Ectodermal cell (in vitro differentiated cells): ENCODE results near the gene UTS2B.

Source experiments
- H3K27ac ChIP-seq: 2 replicates; pipeline ENCODE4 v1.7.0; 2013; ENCODE audit warnings: mild to moderate bottlenecking, low read depth, low read length; ENCODE audit not compliant: insufficient read depth, poor library complexity, severe bottlenecking
- H3K27me3 ChIP-seq: 2 replicates; pipeline ENCODE4 v1.7.0; 2013; ENCODE audit warnings: mild to moderate bottlenecking, low read length; ENCODE audit not compliant: insufficient read depth, control insufficient read depth, poor library complexity, severe bottlenecking
- H3K36me3 ChIP-seq: one replicate; pipeline ENCODE4 v1.7.0; 2013; ENCODE audit warnings: low read length; ENCODE audit not compliant: control insufficient read depth, insufficient read depth
- H3K4me1 ChIP-seq: one replicate; pipeline ENCODE4 v1.7.0; 2013; ENCODE audit warnings: low read length; ENCODE audit not compliant: control insufficient read depth, insufficient read depth
- H3K4me3 ChIP-seq: 2 replicates; pipeline ENCODE4 v1.7.0; 2013; ENCODE audit warnings: low read depth, low read length, control low read depth; ENCODE audit not compliant: insufficient read depth
- H3K9me3 ChIP-seq: 2 replicates; pipeline ENCODE4 v1.7.0; 2013; ENCODE audit warnings: mild to moderate bottlenecking, low read length, moderate library complexity; ENCODE audit not compliant: control insufficient read depth
- WGBS, 2 experiments: methylation state at CpG; one replicate each; pipeline ENCODE4 v1.1.7; 2013; ENCODE audit warnings: missing lambda C conversion rate in 2 of 2; 5-methylcytosine and 5-hydroxymethylcytosine counted together

Gene UTS2B

GRCh38 chr3:191353022-191353777 lies 22.9 kb upstream of the UTS2B start:
- Histone ChIP-seq H3K4me1 (peaks cover 14% of the 10 kb centered on the region), H3K36me3 (no peaks in the 10 kb centered on the region), H3K27ac (no peak overlapping the region), H3K27me3 (no peaks in the 10 kb centered on the region), H3K4me3 (no peak overlapping the region), H3K9me3 (no peaks in the 10 kb centered on the region)
- 80 to 85% methylated on average over 7 of the region's 7 CpGs for WGBS, 2 experiments

DNA sequence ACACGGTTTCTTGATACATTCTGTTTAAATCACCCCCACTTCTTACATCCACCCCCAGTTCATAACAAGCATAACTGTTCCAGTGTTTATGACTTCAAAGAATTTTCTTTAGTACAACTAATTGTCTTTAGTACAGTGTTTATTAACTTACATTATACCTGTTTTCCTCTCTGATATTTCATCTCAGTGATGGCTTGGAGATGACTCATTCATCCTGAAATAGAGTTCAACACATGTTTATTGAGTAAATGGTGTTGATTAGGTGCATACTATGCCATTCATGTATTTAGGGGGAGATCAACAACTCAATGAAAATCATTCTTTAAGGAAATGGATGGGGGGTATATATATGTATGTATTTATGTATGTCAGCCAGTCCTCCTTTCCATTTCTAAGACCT lies 21.7 kb upstream of the UTS2B start:
- Histone ChIP-seq H3K27me3 (no peaks in the 10 kb centered on the region), H3K9me3 (no peaks in the 10 kb centered on the region), H3K27ac (no peak overlapping the region), H3K4me3 (no peak overlapping the region), H3K4me1 (peaks cover 14% of the 10 kb centered on the region), H3K36me3 (no peaks in the 10 kb centered on the region)
- WGBS, 2 experiments = 95 to 100% methylated on average over 1 of the region's 1 CpG

- no peak overlapping the region for H3K27ac ChIP-seq
- WGBS, 2 experiments = 84 to 87% methylated on average over 4 to 5 of the region's 5 CpGs
- no peak overlapping the region for H3K4me3 ChIP-seq
- H3K9me3 ChIP-seq = no peaks in the 10 kb centered on the region
- no peaks in the 10 kb centered on the region for H3K36me3 ChIP-seq
- H3K27me3 ChIP-seq = no peaks in the 10 kb centered on the region
- H3K4me1 ChIP-seq = peaks cover 14% of the 10 kb centered on the region
Observed at GRCh38 chr3:191350396-191351090, 20.2 kb upstream of the UTS2B start.

DNA sequence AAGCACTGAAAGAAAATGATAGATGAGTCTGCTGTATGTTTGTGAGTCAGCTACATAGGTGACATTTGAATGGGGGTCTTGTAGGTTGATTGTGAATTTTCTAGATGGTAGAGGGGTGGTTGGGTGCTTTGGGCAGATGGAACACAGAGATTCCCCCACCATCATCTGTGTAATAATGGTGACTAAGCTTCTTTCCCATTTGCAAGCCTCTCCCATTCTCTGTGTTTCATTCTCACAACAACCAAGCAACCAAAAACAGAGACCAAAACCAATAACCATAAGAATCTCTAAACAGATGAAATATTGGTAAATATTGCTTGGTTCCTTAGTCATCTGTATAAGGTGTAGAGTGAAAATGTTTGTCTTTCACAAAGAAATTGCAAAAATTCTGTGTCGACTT lies 17.8 kb upstream of the UTS2B start:
- no peaks in the 10 kb centered on the region for H3K27me3 ChIP-seq
- no peak overlapping the region for H3K4me3 ChIP-seq
- no peaks in the 10 kb centered on the region for H3K36me3 ChIP-seq
- H3K4me1 ChIP-seq = peaks cover 10% of the 10 kb centered on the region
- 92% methylated on average over 1 of the region's 1 CpG; no CpG with 5 or more reads in 1 of the 2 experiments for WGBS, 2 experiments
- H3K27ac ChIP-seq = no peak overlapping the region
- H3K9me3 ChIP-seq = no peaks in the 10 kb centered on the region

DNA sequence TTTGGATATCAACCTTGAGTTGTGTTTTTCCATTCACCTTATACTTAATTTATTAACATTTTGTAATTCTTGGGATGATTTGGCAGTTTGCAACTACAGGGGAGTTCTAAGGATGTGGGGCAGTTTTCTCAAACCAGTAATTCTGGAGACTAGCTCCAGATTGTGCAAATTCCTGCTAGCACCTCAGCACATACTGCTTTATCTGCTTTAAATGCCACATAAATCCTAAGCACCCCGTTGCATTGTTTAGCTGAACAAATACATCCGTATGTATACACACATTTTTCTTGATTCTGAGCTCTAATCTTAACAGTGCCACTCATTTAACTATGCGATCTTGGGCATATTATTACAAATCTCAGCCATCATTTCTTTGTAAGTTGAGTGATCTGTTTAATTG lies 16.9 kb upstream of the UTS2B start:
- Histone ChIP-seq H3K4me3 (no peak overlapping the region), H3K9me3 (no peaks in the 10 kb centered on the region), H3K36me3 (no peaks in the 10 kb centered on the region), H3K27ac (no peak overlapping the region), H3K4me1 (peaks cover 7% of the 10 kb centered on the region), H3K27me3 (no peaks in the 10 kb centered on the region)
- 70 to 83% methylated on average over 3 of the region's 3 CpGs for WGBS, 2 experiments

GRCh38 chr3:191345334-191345733 lies 15.0 kb upstream of the UTS2B start:
- Histone ChIP-seq H3K4me1 (peaks cover 1% of the 10 kb centered on the region), H3K4me3 (no peak overlapping the region), H3K9me3 (no peaks in the 10 kb centered on the region), H3K27ac (no peak overlapping the region), H3K36me3 (no peaks in the 10 kb centered on the region), H3K27me3 (no peaks in the 10 kb centered on the region)
- 99 to 100% methylated on average over 4 of the region's 5 CpGs for WGBS, 2 experiments

DNA sequence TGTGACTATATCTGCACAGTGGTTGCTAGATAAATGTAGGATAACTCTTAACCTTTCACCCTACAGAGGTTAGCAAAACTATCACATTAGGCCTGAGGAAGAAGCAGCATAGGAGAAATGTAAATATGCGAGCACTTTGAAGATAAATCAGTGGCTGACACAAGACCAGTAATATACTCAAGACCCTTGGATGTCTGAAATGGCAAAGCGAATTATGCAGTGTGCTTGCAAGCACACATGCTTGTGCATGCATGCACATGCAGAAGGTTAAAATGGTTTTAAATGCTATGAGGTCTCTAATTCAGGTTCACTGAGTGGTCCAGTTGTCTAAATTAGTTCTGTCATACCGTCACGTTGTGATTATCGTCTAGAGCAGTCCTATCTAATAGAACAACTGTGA lies 13.6 kb upstream of the UTS2B start:
- H3K4me3 ChIP-seq = no peak overlapping the region
- H3K4me1 ChIP-seq = no peaks in the 10 kb centered on the region
- 96 to 98% methylated on average over 5 of the region's 5 CpGs for WGBS, 2 experiments
- no peaks in the 10 kb centered on the region for H3K9me3 ChIP-seq
- H3K27me3 ChIP-seq = no peaks in the 10 kb centered on the region
- no peak overlapping the region for H3K27ac ChIP-seq
- H3K36me3 ChIP-seq = no peaks in the 10 kb centered on the region

DNA sequence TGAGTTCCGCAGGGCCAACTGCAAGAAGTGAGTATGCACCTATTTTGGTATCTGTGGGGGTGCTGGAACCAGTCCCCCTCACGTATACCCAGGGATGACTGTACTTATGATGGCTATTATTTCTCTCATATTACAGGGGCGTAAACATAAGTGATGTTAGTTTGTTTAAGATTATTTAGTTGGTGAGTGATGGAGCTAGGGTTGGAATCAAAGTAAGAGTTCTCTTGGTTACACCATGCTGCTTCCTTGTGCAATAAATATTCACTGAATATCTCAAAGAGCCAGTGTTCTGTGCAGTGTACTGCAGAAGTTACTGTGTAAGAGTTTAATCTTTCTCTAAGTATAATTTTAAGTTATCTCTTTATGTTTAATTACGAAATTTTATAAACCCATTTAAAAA lies 12.8 kb upstream of the UTS2B start:
- WGBS, 2 experiments = 79 to 84% methylated on average over 3 of the region's 4 CpGs
- Histone ChIP-seq H3K36me3 (no peaks in the 10 kb centered on the region), H3K27me3 (no peaks in the 10 kb centered on the region), H3K4me1 (no peaks in the 10 kb centered on the region), H3K27ac (no peak overlapping the region), H3K4me3 (no peak overlapping the region), H3K9me3 (no peaks in the 10 kb centered on the region)

- Histone ChIP-seq H3K27me3 (no peaks in the 10 kb centered on the region), H3K4me3 (no peak overlapping the region), H3K27ac (no peak overlapping the region), H3K9me3 (no peaks in the 10 kb centered on the region), H3K36me3 (no peaks in the 10 kb centered on the region), H3K4me1 (no peaks in the 10 kb centered on the region)
Observed at GRCh38 chr3:191342411-191342810, 12.1 kb upstream of the UTS2B start.

- WGBS, 2 experiments = 95 to 96% methylated on average over 1 to 2 of the region's 2 CpGs
- H3K4me3 ChIP-seq = no peak overlapping the region
- no peaks in the 10 kb centered on the region for H3K9me3 ChIP-seq
- no peaks in the 10 kb centered on the region for H3K36me3 ChIP-seq
- no peaks in the 10 kb centered on the region for H3K27me3 ChIP-seq
- no peak overlapping the region for H3K27ac ChIP-seq
- H3K4me1 ChIP-seq = no peaks in the 10 kb centered on the region
Observed at GRCh38 chr3:191342006-191342405, 11.7 kb upstream of the UTS2B start.
